Measurements from ENCODE around the gene MTFR1L.
A peak's percentile ranks its signal among the peaks of the same experiment; 100 is the strongest.

MTFR1L gene

DNA sequence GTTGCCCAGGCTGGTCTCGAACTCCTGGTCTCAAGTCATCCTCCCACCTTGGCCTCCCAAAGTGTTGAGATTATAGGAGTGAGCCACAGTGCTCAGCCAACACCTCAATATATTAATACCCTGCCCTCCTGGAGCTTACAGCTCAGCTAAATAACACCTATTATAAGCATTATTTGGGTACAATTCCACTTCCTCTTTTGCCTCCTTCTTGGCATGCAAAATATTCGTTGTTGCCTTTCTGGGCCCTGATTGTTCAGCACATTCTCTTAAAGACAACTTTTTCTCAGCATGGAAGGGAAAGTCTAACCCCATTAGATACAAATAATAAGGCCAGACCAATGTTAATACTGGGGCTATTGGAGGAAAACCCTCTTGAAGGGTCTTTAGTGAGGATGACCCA, 53.0 kb downstream of the MTFR1L start:
- TF ChIP-seq EZH2 (IDR thresholded peaks at IDR 0.05; ENCODE audit: borderline replicate concordance, low read length): no peak
- TF ChIP-seq, protein P1, sequence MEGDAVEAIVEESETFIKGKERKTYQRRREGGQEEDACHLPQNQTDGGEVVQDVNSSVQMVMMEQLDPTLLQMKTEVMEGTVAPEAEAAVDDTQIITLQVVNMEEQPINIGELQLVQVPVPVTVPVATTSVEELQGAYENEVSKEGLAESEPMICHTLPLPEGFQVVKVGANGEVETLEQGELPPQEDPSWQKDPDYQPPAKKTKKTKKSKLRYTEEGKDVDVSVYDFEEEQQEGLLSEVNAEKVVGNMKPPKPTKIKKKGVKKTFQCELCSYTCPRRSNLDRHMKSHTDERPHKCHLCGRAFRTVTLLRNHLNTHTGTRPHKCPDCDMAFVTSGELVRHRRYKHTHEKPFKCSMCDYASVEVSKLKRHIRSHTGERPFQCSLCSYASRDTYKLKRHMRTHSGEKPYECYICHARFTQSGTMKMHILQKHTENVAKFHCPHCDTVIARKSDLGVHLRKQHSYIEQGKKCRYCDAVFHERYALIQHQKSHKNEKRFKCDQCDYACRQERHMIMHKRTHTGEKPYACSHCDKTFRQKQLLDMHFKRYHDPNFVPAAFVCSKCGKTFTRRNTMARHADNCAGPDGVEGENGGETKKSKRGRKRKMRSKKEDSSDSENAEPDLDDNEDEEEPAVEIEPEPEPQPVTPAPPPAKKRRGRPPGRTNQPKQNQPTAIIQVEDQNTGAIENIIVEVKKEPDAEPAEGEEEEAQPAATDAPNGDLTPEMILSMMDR (IDR thresholded peaks at IDR 0.05; ENCODE audit: low read length): no peak
- Histone ChIP-seq H3K9ac (ENCODE audit: low read length) (no peak overlapping the region), H3K4me1 (ENCODE audit: insufficient read depth, low read length, severe bottlenecking) (peaks cover 24% of the 10 kb centered on the region), H2AFZ (ENCODE audit: low read length) (no peak overlapping the region), H3K36me3 (ENCODE audit: insufficient read depth, low read length) (no peaks in the 10 kb centered on the region), H4K20me1 (ENCODE audit: insufficient read depth, low read length) (no peaks in the 10 kb centered on the region), H3K27me3 (ENCODE audit: insufficient read depth, low read length) (no peaks in the 10 kb centered on the region), H3K4me2 (ENCODE audit: low read length) (no peak overlapping the region), H3K9me2 (ENCODE audit: low read depth, low read length) (no peaks in the 10 kb centered on the region), H3K79me2 (ENCODE audit: insufficient read depth, low read length) (no peaks in the 10 kb centered on the region), H3K4me3 (ENCODE audit: low read depth, low read length, poor library complexity, severe bottlenecking) (no peak overlapping the region), H3K27ac (ENCODE audit: low read depth, low read length, poor library complexity, severe bottlenecking) (no peak overlapping the region), H3F3A (ENCODE audit: insufficient read depth, low read length) (no peaks in the 10 kb centered on the region), H3K9me3 (ENCODE audit: low read length) (no peaks in the 10 kb centered on the region)

DNA sequence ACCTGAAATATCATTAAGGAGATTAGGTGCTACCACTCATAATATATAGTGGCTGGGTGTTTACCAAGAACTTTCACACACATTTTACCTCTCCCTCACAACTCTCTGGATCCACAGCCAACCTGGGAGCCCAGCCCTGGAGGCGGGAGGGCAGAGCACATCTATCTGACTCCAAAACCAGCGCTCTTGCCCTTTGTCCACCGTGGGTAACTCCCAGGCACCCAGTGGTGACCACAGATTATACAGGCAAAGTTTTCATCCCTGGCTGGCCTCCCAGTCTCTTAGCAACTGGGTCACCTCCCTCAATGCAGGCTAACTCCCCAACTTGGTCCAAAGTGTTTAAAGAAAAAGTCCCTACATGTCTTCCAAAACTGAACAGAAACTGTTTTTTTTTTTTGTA, 53.4 kb downstream of the MTFR1L start:
- H3K79me2 ChIP-seq (ENCODE audit: insufficient read depth, low read length): no peaks in the 10 kb centered on the region
- no peaks in the 10 kb centered on the region for H3F3A ChIP-seq (ENCODE audit: insufficient read depth, low read length)
- no peaks in the 10 kb centered on the region for H4K20me1 ChIP-seq (ENCODE audit: insufficient read depth, low read length)
- no peaks in the 10 kb centered on the region for H3K9me3 ChIP-seq (ENCODE audit: low read length)
- H3K9ac ChIP-seq (ENCODE audit: low read length): no peak overlapping the region
- no peak for TF ChIP-seq EZH2 (IDR thresholded peaks at IDR 0.05; ENCODE audit: borderline replicate concordance, low read length)
- TF ChIP-seq, protein P1 (IDR thresholded peaks at IDR 0.05; ENCODE audit: low read length): no peak
- no peaks in the 10 kb centered on the region for H3K36me3 ChIP-seq (ENCODE audit: insufficient read depth, low read length)
- no peak overlapping the region for H3K27ac ChIP-seq (ENCODE audit: low read depth, low read length, poor library complexity, severe bottlenecking)
- H3K4me3 ChIP-seq (ENCODE audit: low read depth, low read length, poor library complexity, severe bottlenecking): no peak overlapping the region
- no peaks in the 10 kb centered on the region for H3K9me2 ChIP-seq (ENCODE audit: low read depth, low read length)
- H3K27me3 ChIP-seq (ENCODE audit: insufficient read depth, low read length): no peaks in the 10 kb centered on the region
- peaks cover 24% of the 10 kb centered on the region for H3K4me1 ChIP-seq (ENCODE audit: insufficient read depth, low read length, severe bottlenecking)
- no peak overlapping the region for H2AFZ ChIP-seq (ENCODE audit: low read length)
- H3K4me2 ChIP-seq (ENCODE audit: low read length): no peak overlapping the region

DNA sequence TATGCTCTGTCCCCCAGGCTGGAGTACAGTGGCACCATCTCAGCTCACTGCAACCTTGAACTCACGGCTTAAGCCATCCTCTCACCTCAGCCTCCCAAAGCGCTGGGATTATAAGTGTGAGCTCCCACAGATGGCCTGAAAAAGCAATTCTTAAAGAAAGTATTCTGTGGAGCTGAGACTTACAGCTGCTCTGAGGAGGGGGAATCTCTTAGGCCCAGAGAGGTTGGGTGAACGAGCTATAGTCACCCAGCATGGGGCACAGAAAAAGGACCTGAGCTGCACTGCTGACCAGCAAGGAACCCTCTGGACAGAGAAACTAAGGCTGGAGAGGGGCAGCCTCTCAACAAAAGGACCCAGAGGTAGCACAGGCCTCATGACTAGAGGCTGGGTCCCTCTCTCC, 54.5 kb downstream of the MTFR1L start:
- no peaks in the 10 kb centered on the region for H3F3A ChIP-seq (ENCODE audit: insufficient read depth, low read length)
- no peaks in the 10 kb centered on the region for H4K20me1 ChIP-seq (ENCODE audit: insufficient read depth, low read length)
- H3K36me3 ChIP-seq (ENCODE audit: insufficient read depth, low read length): no peaks in the 10 kb centered on the region
- H3K27me3 ChIP-seq (ENCODE audit: insufficient read depth, low read length): no peaks in the 10 kb centered on the region
- no peak overlapping the region for H2AFZ ChIP-seq (ENCODE audit: low read length)
- H3K4me2 ChIP-seq (ENCODE audit: low read length): peak overlapping the region; percentile 80
- H3K9me2 ChIP-seq (ENCODE audit: low read depth, low read length): no peaks in the 10 kb centered on the region
- no peak overlapping the region for H3K4me3 ChIP-seq (ENCODE audit: low read depth, low read length, poor library complexity, severe bottlenecking)
- TF ChIP-seq, protein P1 (IDR thresholded peaks at IDR 0.05; ENCODE audit: low read length): no peak
- TF ChIP-seq EZH2 (IDR thresholded peaks at IDR 0.05; ENCODE audit: borderline replicate concordance, low read length): no peak
- H3K9me3 ChIP-seq (ENCODE audit: low read length): no peaks in the 10 kb centered on the region
- H3K4me1 ChIP-seq (ENCODE audit: insufficient read depth, low read length, severe bottlenecking): peaks cover 24% of the 10 kb centered on the region
- no peak overlapping the region for H3K27ac ChIP-seq (ENCODE audit: low read depth, low read length, poor library complexity, severe bottlenecking)
- no peaks in the 10 kb centered on the region for H3K79me2 ChIP-seq (ENCODE audit: insufficient read depth, low read length)
- no peak overlapping the region for H3K9ac ChIP-seq (ENCODE audit: low read length)
